Activated naive CD4-positive, alpha-beta T cell treated with Interleukin-2 at 50 U/mL for 16 hours (primary cell): ENCODE measurements around the gene SENP6.

Source experiments
- DNase-seq: peaks from one replicate; pipeline ENCODE4 v3.0.0-alpha.2; 2020

SENP6 gene

GRCh38 chr6:75751443-75751842, 149.8 kb downstream of the SENP6 start:
- DNase-seq, result no peak

GRCh38 chr6:75752365-75752764, 150.7 kb downstream of the SENP6 start:
- no peak for DNase-seq

GRCh38 chr6:75755704-75756103, 154.0 kb downstream of the SENP6 start:
- no peak for DNase-seq

- DNase-seq, result no peak
Measured at GRCh38 chr6:75757295-75757694, 155.6 kb downstream of the SENP6 start.

- no peak for DNase-seq
Measured at GRCh38 chr6:75758061-75758460, 156.4 kb downstream of the SENP6 start.

GRCh38 chr6:75759207-75759606, 157.5 kb downstream of the SENP6 start:
- DNase-seq, result no peak

GRCh38 chr6:75760320-75760719, 158.6 kb downstream of the SENP6 start:
- DNase-seq, result no peak

GRCh38 chr6:75761489-75761888, 159.8 kb downstream of the SENP6 start:
- no peak for DNase-seq

- no peak for DNase-seq
Measured at GRCh38 chr6:75762063-75762462, 160.4 kb downstream of the SENP6 start.

- no peak for DNase-seq
Measured at GRCh38 chr6:75766387-75766786, 164.7 kb downstream of the SENP6 start.
